H1 (cell line): Measurements from ENCODE around the gene ZNF555. TPM values are rescaled to one million over a fixed set of nuclear protein-coding genes. Genes with fewer than 3 reads are reported as not detected.

Experiments used
- CTCF ChIA-PET: fragments of 300-600 bp; sonication (Branson Sonifier 250); formaldehyde crosslinking; loops from one replicate; lab custom pipeline; 2021; ENCODE audit not compliant: partially characterized antibody; lab: Charles Lee
- POLR2A ChIA-PET: fragments of 300-600 bp; sonication (Branson Sonifier 250); formaldehyde crosslinking; loops from one replicate; lab custom pipeline; 2021; ENCODE audit warnings: inconsistent platforms; ENCODE audit not compliant: partially characterized antibody; lab: Charles Lee
- DNase-seq, 2 experiments: peaks; one replicate each; pipeline versions ENCODE4 v3.0.0 to v3.0.0-alpha.2; 2010 to 2022; ENCODE audit warnings: low spot score in 2 of 2, low read depth in 1 of 2, mixed read lengths in 1 of 2
- FAIRE-seq: peaks from 2 replicates; lab custom pipeline; 2011; peaks lifted over from hg19 to GRCh38; lab: Jason Lieb, UNC
- H2AFZ ChIP-seq: 2 replicates; pipeline ENCODE4 v1.8.1; 2012; ENCODE audit warnings: low read length, inconsistent platforms
- H2AK5ac ChIP-seq: 2 replicates; pipeline ENCODE4 v1.6.1; 2013; ENCODE audit warnings: low read depth, low read length
- H2BK120ac ChIP-seq: replicated peaks from 2 replicates; pipeline ENCODE3; 2013; ENCODE audit warnings: low read depth, low read length, inconsistent platforms
- H2BK12ac ChIP-seq: 2 replicates; pipeline ENCODE4 v1.6.1; 2013; ENCODE audit warnings: low read depth, low read length
- H2BK15ac ChIP-seq: 2 replicates; pipeline ENCODE4 v1.6.1; 2013; ENCODE audit warnings: low read length
- H2BK20ac ChIP-seq: 2 replicates; pipeline ENCODE4 v1.6.1; 2013; ENCODE audit warnings: low read length
- H2BK5ac ChIP-seq: 2 replicates; pipeline ENCODE4 v1.6.1; 2013; ENCODE audit warnings: low read depth, low read length
- H3K14ac ChIP-seq: 2 replicates; pipeline ENCODE4 v1.6.1; 2013; ENCODE audit warnings: inconsistent platforms; ENCODE audit not compliant: insufficient read length
- H3K18ac ChIP-seq: 2 replicates; pipeline ENCODE4 v1.6.1; 2013; ENCODE audit warnings: low read length; ENCODE audit errors: extremely low read depth
- H3K23ac ChIP-seq: 2 replicates; pipeline ENCODE4 v1.6.1; 2013; ENCODE audit warnings: inconsistent platforms; ENCODE audit not compliant: insufficient read length
- H3K23me2 ChIP-seq: 2 replicates; pipeline ENCODE4 v1.6.1; 2013; ENCODE audit warnings: low read depth, low read length
- H3K27ac ChIP-seq: 2 replicates; pipeline ENCODE4 v1.6.1; 2011; ENCODE audit warnings: low read depth, low read length, inconsistent platforms
- H3K27me3 ChIP-seq, 4 experiments: replicated peaks in 1 of 4; 1 replicate in 1 of 4; 2 replicates in 3 of 4; pipeline versions ENCODE4 v1.6.1 to v1.8.1; 2011 to 2013; ENCODE audit warnings: low read length in 3 of 4, mild to moderate bottlenecking in 3 of 4, inconsistent platforms in 2 of 4, mixed read lengths in 2 of 4, moderate library complexity in 1 of 4; ENCODE audit not compliant: control insufficient read depth in 3 of 4, insufficient read depth in 3 of 4; ENCODE audit errors: extremely low read depth in 1 of 4
- H3K36me3 ChIP-seq, 4 experiments: 2 replicates each; pipeline versions ENCODE4 v1.6.1 to v1.8.1; 2011 to 2013; ENCODE audit warnings: mild to moderate bottlenecking in 4 of 4, low read length in 3 of 4, moderate library complexity in 2 of 4, control low read depth in 1 of 4, inconsistent platforms in 1 of 4; ENCODE audit not compliant: insufficient read depth in 4 of 4, control insufficient read depth in 2 of 4
- H3K4ac ChIP-seq: replicated peaks from 2 replicates; pipeline ENCODE3; 2013; ENCODE audit warnings: low read length, low read depth, mixed read lengths, inconsistent platforms; ENCODE audit not compliant: insufficient read length
- H3K4me1 ChIP-seq, 4 experiments: replicated peaks in 1 of 4; 1 replicate in 1 of 4; 2 replicates in 3 of 4; pipeline versions ENCODE4 v1.6.1 to v1.8.1; 2011 to 2013; ENCODE audit warnings: low read length in 3 of 4, inconsistent platforms in 2 of 4, mixed read lengths in 1 of 4; ENCODE audit not compliant: insufficient read depth in 4 of 4, control insufficient read depth in 3 of 4
- H3K4me2 ChIP-seq, 2 experiments: 2 replicates each; pipeline versions ENCODE4 v1.6.1 to v1.8.1; 2011 to 2013; ENCODE audit warnings: low read depth in 2 of 2, low read length in 2 of 2, control low read depth in 1 of 2, inconsistent platforms in 1 of 2, mild to moderate bottlenecking in 1 of 2; ENCODE audit not compliant: insufficient read depth in 1 of 2
- H3K4me3 ChIP-seq, 4 experiments: fragments of 200-600, 300-600 bp in 1 of 4; sonication (generic), shearing (Covaris generic), sonication (Bioruptor Twin) in 1 of 4; 2 replicates each; pipeline versions ENCODE4 v1.5.1 to v1.8.1; 2011 to 2016; ENCODE audit warnings: low read length in 4 of 4, low read depth in 3 of 4, control low read depth in 2 of 4, inconsistent platforms in 2 of 4, mild to moderate bottlenecking in 2 of 4, mixed read lengths in 1 of 4, moderate library complexity in 1 of 4; ENCODE audit not compliant: insufficient read depth in 2 of 4; ENCODE audit errors: extremely low read depth in 1 of 4
- H3K56ac ChIP-seq: replicated peaks from 2 replicates; pipeline ENCODE3; 2013; ENCODE audit warnings: low read depth, mild to moderate bottlenecking, mixed read lengths, low read length, inconsistent platforms; ENCODE audit not compliant: insufficient read length
- H3K79me1 ChIP-seq: 2 replicates; pipeline ENCODE4 v1.6.1; 2013; ENCODE audit warnings: low read depth, low read length, control low read depth
- H3K79me2 ChIP-seq, 2 experiments: 2 replicates each; pipeline versions ENCODE4 v1.6.1 to v1.8.1; 2012 to 2013; ENCODE audit warnings: low read length in 2 of 2, mild to moderate bottlenecking in 2 of 2, inconsistent platforms in 1 of 2; ENCODE audit not compliant: insufficient read depth in 2 of 2, control insufficient read depth in 1 of 2
- H3K9ac ChIP-seq, 4 experiments: replicated peaks in 1 of 4; 1 replicate in 1 of 4; 2 replicates in 3 of 4; pipeline versions ENCODE4 v1.6.1 to v1.8.1; 2011 to 2013; ENCODE audit warnings: low read depth in 3 of 4, low read length in 3 of 4, control low read depth in 2 of 4, mild to moderate bottlenecking in 2 of 4, moderate library complexity in 2 of 4, inconsistent platforms in 1 of 4; ENCODE audit errors: extremely low read depth in 1 of 4
- H3K9me3 ChIP-seq, 2 experiments: 2 replicates each; pipeline versions ENCODE4 v1.6.1 to v1.8.1; 2012 to 2013; ENCODE audit warnings: mild to moderate bottlenecking in 2 of 2, moderate library complexity in 2 of 2, control low read depth in 1 of 2, inconsistent platforms in 1 of 2, low read depth in 1 of 2, low read length in 1 of 2, mixed read lengths in 1 of 2; ENCODE audit not compliant: insufficient read depth in 2 of 2
- H4K20me1 ChIP-seq, 2 experiments: replicated peaks in 1 of 2; 2 replicates each; pipeline versions ENCODE3 to v1.8.1; 2011 to 2013; ENCODE audit warnings: inconsistent platforms in 2 of 2, low read length in 2 of 2, mild to moderate bottlenecking in 1 of 2; ENCODE audit not compliant: insufficient read depth in 2 of 2, control insufficient read depth in 1 of 2
- H4K5ac ChIP-seq: 2 replicates; pipeline ENCODE4 v1.6.1; 2013; ENCODE audit warnings: low read length, low read depth, mixed read lengths, inconsistent platforms; ENCODE audit not compliant: insufficient read length
- H4K8ac ChIP-seq: 2 replicates; pipeline ENCODE4 v1.8.0; 2013; ENCODE audit warnings: mild to moderate bottlenecking, moderate library complexity, low read length, inconsistent platforms; ENCODE audit not compliant: insufficient read depth; ENCODE audit errors: extremely low read depth
- H4K91ac ChIP-seq: replicated peaks from 2 replicates; pipeline ENCODE3; 2013; ENCODE audit warnings: low read length, mixed read lengths, inconsistent platforms; ENCODE audit not compliant: insufficient read length
- BACH1 ChIP-seq: IDR thresholded peaks from 2 replicates; pipeline ENCODE4 v1.6.1; 2012; ENCODE audit warnings: low read length, improper control_type of control experiment
- BRCA1 ChIP-seq: IDR thresholded peaks from 2 replicates; pipeline ENCODE4 v1.6.1; 2012; ENCODE audit warnings: low read depth, low read length, improper control_type of control experiment
- CTCF ChIP-seq, 3 experiments: IDR thresholded peaks; 1 replicate in 2 of 3; 2 replicates in 1 of 3; pipeline versions ENCODE4 v1.5.1 to v1.6.1; 2011; ENCODE audit warnings: low read length in 3 of 3, mild to moderate bottlenecking in 3 of 3, inconsistent platforms in 2 of 3, low read depth in 1 of 3, moderate library complexity in 1 of 3; ENCODE audit not compliant: insufficient read depth in 1 of 3; ENCODE audit errors: control extremely low read depth in 1 of 3
- JUND ChIP-seq: IDR thresholded peaks from 2 replicates; pipeline ENCODE4 v1.6.1; 2011; ENCODE audit warnings: mild to moderate bottlenecking, improper control_type of control experiment, low read length
- NANOG ChIP-seq: IDR thresholded peaks from 2 replicates; pipeline ENCODE4 v1.6.1; 2011; ENCODE audit warnings: low read length, low read depth, mild to moderate bottlenecking, inconsistent platforms; ENCODE audit not compliant: insufficient read depth, poor library complexity, severe bottlenecking
- TCF12 ChIP-seq: IDR thresholded peaks from 2 replicates; pipeline ENCODE4 v1.6.1; 2011; ENCODE audit warnings: low read depth, mild to moderate bottlenecking, low read length
- WGBS, 2 experiments: shearing (Covaris generic) in 1 of 2; methylation state at CpG; one replicate each; pipeline versions ENCODE4 v1.1.6 to v1.1.7; 2013 to 2015; ENCODE audit warnings: low lambda C conversion rate in 2 of 2, mixed read lengths in 2 of 2, inconsistent platforms in 1 of 2, low coverage in 1 of 2, missing lambda C conversion rate in 1 of 2; ENCODE audit not compliant: insufficient replicate concordance in 2 of 2, insufficient coverage in 1 of 2, insufficient read length in 1 of 2; ENCODE audit errors: extremely low coverage in 1 of 2, missing lambda C conversion rate in 1 of 2; 5-methylcytosine and 5-hydroxymethylcytosine counted together
- polyA plus RNA-seq, 7 experiments: library from polyadenylated mRNA; depleted of rRNA in 3 of 7; stranded (reverse) in 5 of 7; unstranded in 2 of 7; fragments of >200 nt in 5 of 7; fragments of 200-250 nt in 2 of 7; gene quantifications; 1 replicate in 5 of 7; 2 replicates in 1 of 7; 4 replicates in 1 of 7; pipeline versions ENCODE4 v1.2.1 to v1.2.3, GENCODE V29; 2011 to 2013; ENCODE audit warnings: missing spikeins in 2 of 7, mixed read lengths in 2 of 7
- total RNA-seq: library from RNA; stranded (reverse); fragmentation: NEBNext Ultra II Directional; extraction: Animal tissue kit (Norgen Biotek cat#: 25700); gene quantifications from 2 replicates; pipeline ENCODE4 v1.2.1, GENCODE V29; 2021
- TF ChIP-seq, protein P1 (sequence below): IDR thresholded peaks from 2 replicates; pipeline ENCODE4 v1.6.1; 2012; ENCODE audit warnings: low read length, inconsistent platforms

Gene ZNF555
- total and polyA plus RNA-seq, 2 of the 8 experiments (the other 6 are each of a cell fraction or from before 2014, with no cell fraction given) = 1.6 to 5.7 TPM

DNA sequence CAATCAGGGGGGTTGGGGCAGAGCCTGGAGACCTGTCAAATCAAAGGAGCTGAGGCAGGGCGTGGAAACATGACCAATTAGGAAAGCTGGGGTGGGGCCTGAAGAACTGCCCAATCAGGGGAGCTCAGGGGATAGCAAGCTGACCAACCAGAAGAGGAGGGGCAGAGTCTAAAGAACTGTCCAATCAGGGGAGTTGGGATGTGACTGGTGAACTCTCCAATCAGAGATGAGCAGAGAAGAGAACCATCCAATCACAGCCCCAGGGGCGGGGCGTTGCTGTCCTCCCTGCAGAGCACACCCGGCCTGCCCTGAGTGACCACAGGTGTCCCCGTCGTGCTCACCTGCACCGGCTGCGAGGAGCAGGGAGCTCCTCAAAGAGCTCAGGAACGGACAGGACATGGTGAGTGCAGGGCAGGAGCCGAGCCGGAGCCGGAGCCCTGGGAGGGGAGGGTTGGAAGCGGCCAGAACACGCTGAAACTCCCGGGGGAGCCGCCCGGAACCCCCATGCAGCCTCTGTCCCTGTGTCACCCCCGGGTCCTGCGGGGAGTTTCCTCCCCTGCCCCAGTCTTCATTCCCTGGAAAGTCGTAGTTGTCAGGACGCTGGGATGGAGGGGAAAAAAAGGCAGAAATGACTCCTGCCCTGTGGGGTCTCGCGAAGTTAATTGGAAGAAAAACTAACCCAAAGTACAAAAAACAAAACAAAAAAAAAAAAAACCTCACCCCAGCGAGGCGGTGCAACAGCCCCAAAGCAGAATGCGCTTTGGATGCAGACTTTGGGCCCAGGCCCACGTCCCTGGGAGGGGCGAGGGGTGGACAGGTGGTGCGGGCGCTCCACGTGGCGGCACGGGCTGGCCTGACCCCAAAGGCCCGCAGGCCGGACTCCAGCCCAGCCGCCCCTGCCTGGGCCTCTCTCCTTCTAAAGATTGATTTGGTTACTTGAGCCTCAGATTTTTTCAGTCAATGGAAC is 26.0 kb downstream of the ZNF555 start, which contains the start of gene ZNF556:
ZNF556 (plus strand) TSS at position 311 of the 967 bp plus-strand sequence; CDS start at position 398, 87 bp downstream.
- POLR2A ChIA-PET = no interaction called here
- FAIRE-seq = no peak
- no peak within 1 kb of the TSS for H2BK15ac ChIP-seq
- TF ChIP-seq TCF12 (no peak), NANOG (no peak), CTCF (IDR thresholded peaks at IDR 0.05; ENCODE audit: control extremely low read depth in 1 of 3, insufficient read depth in 1 of 3, low read depth in 1 of 3, low read length in 3 of 3) (no peak), BRCA1 (no peak), JUND (no peak), BACH1 (no peak)
- TF ChIP-seq, protein P1, sequence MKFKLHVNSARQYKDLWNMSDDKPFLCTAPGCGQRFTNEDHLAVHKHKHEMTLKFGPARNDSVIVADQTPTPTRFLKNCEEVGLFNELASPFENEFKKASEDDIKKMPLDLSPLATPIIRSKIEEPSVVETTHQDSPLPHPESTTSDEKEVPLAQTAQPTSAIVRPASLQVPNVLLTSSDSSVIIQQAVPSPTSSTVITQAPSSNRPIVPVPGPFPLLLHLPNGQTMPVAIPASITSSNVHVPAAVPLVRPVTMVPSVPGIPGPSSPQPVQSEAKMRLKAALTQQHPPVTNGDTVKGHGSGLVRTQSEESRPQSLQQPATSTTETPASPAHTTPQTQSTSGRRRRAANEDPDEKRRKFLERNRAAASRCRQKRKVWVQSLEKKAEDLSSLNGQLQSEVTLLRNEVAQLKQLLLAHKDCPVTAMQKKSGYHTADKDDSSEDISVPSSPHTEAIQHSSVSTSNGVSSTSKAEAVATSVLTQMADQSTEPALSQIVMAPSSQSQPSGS = no peak

More for the DNA sequence above, 26.0 kb downstream of the ZNF555 start, which contains the start of gene ZNF556:
- Histone ChIP-seq H3K79me1 (no peaks in the 10 kb centered on the region), H3K4me3 (no peak within 1 kb of the TSS), H3K56ac (no peak within 1 kb of the TSS), H3K4ac (no peak within 1 kb of the TSS), H2BK20ac (no peak within 1 kb of the TSS), H3K79me2 (no peaks in the 10 kb centered on the region), H3K23ac (no peak within 1 kb of the TSS), H3K4me2 (no peak within 1 kb of the TSS), H2AFZ (no peak within 1 kb of the TSS), H3K4me1 (no peaks in the 10 kb centered on the region), H2BK120ac (no peak within 1 kb of the TSS), H3K14ac (no peak within 1 kb of the TSS), H2BK5ac (no peak within 1 kb of the TSS), H4K91ac (no peak within 1 kb of the TSS), H3K23me2 (no peaks in the 10 kb centered on the region), H3K27ac (no peak within 1 kb of the TSS), H3K9ac (no peak within 1 kb of the TSS), H3K27me3 (no peaks in the 10 kb centered on the region), H4K20me1 (no peaks in the 10 kb centered on the region), H3K9me3 (peaks cover 34 to 77% of the 10 kb centered on the region in 2 experiments), H3K18ac (no peak within 1 kb of the TSS), H4K5ac (no peak within 1 kb of the TSS), H2AK5ac (no peak within 1 kb of the TSS), H3K36me3 (no peaks in the 10 kb centered on the region; a peak in 1 of 8 replicates), H4K8ac (no peak within 1 kb of the TSS), H2BK12ac (no peak within 1 kb of the TSS)
- CTCF ChIA-PET = interaction anchor here (0.9 kb wide), 1 partner anchor 12 kb away, joined by 3 read pairs; no protein-coding TSS in a partner anchor
- no peak for DNase-seq
- 85% methylated on average over 22 of the region's 36 CpGs; no CpG with 5 or more reads in 1 of the 2 experiments for WGBS, 2 experiments
